ENCODE results near the gene FSIP1.

The FSIP1 gene

GRCh38 chr15:39756806-39757522 is 25.7 kb downstream of the FSIP1 start:
- Histone ChIP-seq H3K9me3 (ENCODE audit: insufficient read depth, low read depth, low read length) (no peaks in the 10 kb centered on the region), H3K4me3 (ENCODE audit: low read length) (no peak overlapping the region), H3K36me3 (ENCODE audit: insufficient read depth, low read length) (no peaks in the 10 kb centered on the region), H3K9ac (ENCODE audit: low read depth, low read length) (no peak overlapping the region), H3K27me3 (ENCODE audit: insufficient read depth, low read length) (no peaks in the 10 kb centered on the region), H3K4me1 (ENCODE audit: insufficient read depth, low read length) (no peaks in the 10 kb centered on the region), H3K27ac (ENCODE audit: low read depth, low read length) (no peak overlapping the region)
- 47% methylated on average over 2 of the region's 2 CpGs for WGBS

- Histone ChIP-seq H3K27me3 (ENCODE audit: insufficient read depth, low read length) (no peaks in the 10 kb centered on the region), H3K9ac (ENCODE audit: low read depth, low read length) (no peak overlapping the region), H3K4me1 (ENCODE audit: insufficient read depth, low read length) (no peaks in the 10 kb centered on the region), H3K4me3 (ENCODE audit: low read length) (no peak overlapping the region), H3K36me3 (ENCODE audit: insufficient read depth, low read length) (no peaks in the 10 kb centered on the region), H3K9me3 (ENCODE audit: insufficient read depth, low read depth, low read length) (no peaks in the 10 kb centered on the region), H3K27ac (ENCODE audit: low read depth, low read length) (no peak overlapping the region)
- 82% methylated on average over 1 of the region's 1 CpG for WGBS
These were observed 29.6 kb downstream of the FSIP1 start for GRCh38 chr15:39752991-39753390.

- Histone ChIP-seq H3K9me3 (ENCODE audit: insufficient read depth, low read depth, low read length) (no peaks in the 10 kb centered on the region), H3K4me3 (ENCODE audit: low read length) (no peak overlapping the region), H3K36me3 (ENCODE audit: insufficient read depth, low read length) (no peaks in the 10 kb centered on the region), H3K4me1 (ENCODE audit: insufficient read depth, low read length) (no peaks in the 10 kb centered on the region), H3K27ac (ENCODE audit: low read depth, low read length) (no peak overlapping the region), H3K9ac (ENCODE audit: low read depth, low read length) (no peak overlapping the region), H3K27me3 (ENCODE audit: insufficient read depth, low read length) (no peaks in the 10 kb centered on the region)
These were observed 30.4 kb downstream of the FSIP1 start for GRCh38 chr15:39752246-39752645.

GRCh38 chr15:39748276-39748675 is 34.4 kb downstream of the FSIP1 start:
- no peak overlapping the region for H3K27ac ChIP-seq (ENCODE audit: low read depth, low read length)
- 82% methylated on average over 1 of the region's 2 CpGs for WGBS
- H3K9me3 ChIP-seq (ENCODE audit: insufficient read depth, low read depth, low read length), result no peaks in the 10 kb centered on the region
- no peaks in the 10 kb centered on the region for H3K4me1 ChIP-seq (ENCODE audit: insufficient read depth, low read length)
- no peak overlapping the region for H3K4me3 ChIP-seq (ENCODE audit: low read length)
- no peaks in the 10 kb centered on the region for H3K36me3 ChIP-seq (ENCODE audit: insufficient read depth, low read length)
- H3K27me3 ChIP-seq (ENCODE audit: insufficient read depth, low read length), result no peaks in the 10 kb centered on the region
- no peak overlapping the region for H3K9ac ChIP-seq (ENCODE audit: low read depth, low read length)

- Histone ChIP-seq H3K27ac (ENCODE audit: low read depth, low read length) (no peak overlapping the region), H3K9me3 (ENCODE audit: insufficient read depth, low read depth, low read length) (no peaks in the 10 kb centered on the region), H3K9ac (ENCODE audit: low read depth, low read length) (no peak overlapping the region), H3K27me3 (ENCODE audit: insufficient read depth, low read length) (no peaks in the 10 kb centered on the region), H3K36me3 (ENCODE audit: insufficient read depth, low read length) (no peaks in the 10 kb centered on the region), H3K4me3 (ENCODE audit: low read length) (no peak overlapping the region), H3K4me1 (ENCODE audit: insufficient read depth, low read length) (peaks cover 4% of the 10 kb centered on the region)
These were observed 35.3 kb downstream of the FSIP1 start for GRCh38 chr15:39747326-39747725.

GRCh38 chr15:39746714-39747276 is 35.8 kb downstream of the FSIP1 start:
- no peaks in the 10 kb centered on the region for H3K9me3 ChIP-seq (ENCODE audit: insufficient read depth, low read depth, low read length)
- no peak overlapping the region for H3K4me3 ChIP-seq (ENCODE audit: low read length)
- no peak overlapping the region for H3K27ac ChIP-seq (ENCODE audit: low read depth, low read length)
- H3K4me1 ChIP-seq (ENCODE audit: insufficient read depth, low read length), result peaks cover 4% of the 10 kb centered on the region
- H3K36me3 ChIP-seq (ENCODE audit: insufficient read depth, low read length), result no peaks in the 10 kb centered on the region
- whole genome bisulfite sequencing, result 100% methylated on average over 1 of the region's 1 CpG
- H3K27me3 ChIP-seq (ENCODE audit: insufficient read depth, low read length), result no peaks in the 10 kb centered on the region
- H3K9ac ChIP-seq (ENCODE audit: low read depth, low read length), result no peak overlapping the region

GRCh38 chr15:39746176-39746575 is 36.5 kb downstream of the FSIP1 start:
- H3K9ac ChIP-seq (ENCODE audit: low read depth, low read length), result no peak overlapping the region
- no peaks in the 10 kb centered on the region for H3K36me3 ChIP-seq (ENCODE audit: insufficient read depth, low read length)
- 93% methylated on average over 2 of the region's 2 CpGs for WGBS
- no peak overlapping the region for H3K4me3 ChIP-seq (ENCODE audit: low read length)
- H3K27me3 ChIP-seq (ENCODE audit: insufficient read depth, low read length), result no peaks in the 10 kb centered on the region
- no peaks in the 10 kb centered on the region for H3K9me3 ChIP-seq (ENCODE audit: insufficient read depth, low read depth, low read length)
- peaks cover 4% of the 10 kb centered on the region for H3K4me1 ChIP-seq (ENCODE audit: insufficient read depth, low read length)
- H3K27ac ChIP-seq (ENCODE audit: low read depth, low read length), result no peak overlapping the region

- H3K4me3 ChIP-seq (ENCODE audit: low read length), result no peak overlapping the region
- no peaks in the 10 kb centered on the region for H3K9me3 ChIP-seq (ENCODE audit: insufficient read depth, low read depth, low read length)
- 58% methylated on average over 2 of the region's 2 CpGs for WGBS
- no peaks in the 10 kb centered on the region for H3K36me3 ChIP-seq (ENCODE audit: insufficient read depth, low read length)
- no peak overlapping the region for H3K9ac ChIP-seq (ENCODE audit: low read depth, low read length)
- no peaks in the 10 kb centered on the region for H3K27me3 ChIP-seq (ENCODE audit: insufficient read depth, low read length)
- H3K27ac ChIP-seq (ENCODE audit: low read depth, low read length), result no peak overlapping the region
- H3K4me1 ChIP-seq (ENCODE audit: insufficient read depth, low read length), result peaks cover 4% of the 10 kb centered on the region
These were observed 37.2 kb downstream of the FSIP1 start for GRCh38 chr15:39745415-39745814.

GRCh38 chr15:39744334-39745103 is 38.1 kb downstream of the FSIP1 start:
- Histone ChIP-seq H3K9ac (ENCODE audit: low read depth, low read length) (no peak overlapping the region), H3K27me3 (ENCODE audit: insufficient read depth, low read length) (no peaks in the 10 kb centered on the region), H3K27ac (ENCODE audit: low read depth, low read length) (no peak overlapping the region), H3K4me1 (ENCODE audit: insufficient read depth, low read length) (peaks cover 4% of the 10 kb centered on the region), H3K9me3 (ENCODE audit: insufficient read depth, low read depth, low read length) (no peaks in the 10 kb centered on the region), H3K4me3 (ENCODE audit: low read length) (no peak overlapping the region), H3K36me3 (ENCODE audit: insufficient read depth, low read length) (no peaks in the 10 kb centered on the region)
- 93% methylated on average over 5 of the region's 7 CpGs for WGBS

- no peak overlapping the region for H3K9ac ChIP-seq (ENCODE audit: low read depth, low read length)
- H3K36me3 ChIP-seq (ENCODE audit: insufficient read depth, low read length), result no peaks in the 10 kb centered on the region
- no peaks in the 10 kb centered on the region for H3K27me3 ChIP-seq (ENCODE audit: insufficient read depth, low read length)
- 72% methylated on average over 2 of the region's 2 CpGs for WGBS
- no peaks in the 10 kb centered on the region for H3K9me3 ChIP-seq (ENCODE audit: insufficient read depth, low read depth, low read length)
- H3K4me3 ChIP-seq (ENCODE audit: low read length), result no peak overlapping the region
- H3K4me1 ChIP-seq (ENCODE audit: insufficient read depth, low read length), result peaks cover 4% of the 10 kb centered on the region
- H3K27ac ChIP-seq (ENCODE audit: low read depth, low read length), result no peak overlapping the region
These were observed 39.0 kb downstream of the FSIP1 start for GRCh38 chr15:39743611-39744010.

- H3K27ac ChIP-seq (ENCODE audit: low read depth, low read length), result no peak overlapping the region
- no peaks in the 10 kb centered on the region for H3K36me3 ChIP-seq (ENCODE audit: insufficient read depth, low read length)
- H3K4me1 ChIP-seq (ENCODE audit: insufficient read depth, low read length), result peaks cover 4% of the 10 kb centered on the region
- H3K9ac ChIP-seq (ENCODE audit: low read depth, low read length), result no peak overlapping the region
- no peaks in the 10 kb centered on the region for H3K27me3 ChIP-seq (ENCODE audit: insufficient read depth, low read length)
- H3K9me3 ChIP-seq (ENCODE audit: insufficient read depth, low read depth, low read length), result no peaks in the 10 kb centered on the region
- no peak overlapping the region for H3K4me3 ChIP-seq (ENCODE audit: low read length)
These were observed 41.4 kb downstream of the FSIP1 start for GRCh38 chr15:39741258-39741657.
